EL (cell line): ENCODE measurements around the gene NCK2.

Source experiments
- DNase-seq: peaks from one replicate; pipeline ENCODE4 v3.0.0-alpha.2; 2016

Gene NCK2

GRCh38 chr2:105744909-105745853, at the start of gene NCK2:
TSS of gene NCK2 (plus strand) at chr2:105744912. CDS start at chr2:105855064, 110,152 bp downstream.
- DNase-seq, result peak; percentile 33

GRCh38 chr2:105697781-105698449, 46.8 kb upstream of the NCK2 start:
- DNase-seq, result no peak

GRCh38 chr2:105698820-105699219, 45.9 kb upstream of the NCK2 start:
- no peak for DNase-seq

- no peak for DNase-seq
Measured at GRCh38 chr2:105701042-105701441, 43.7 kb upstream of the NCK2 start.

GRCh38 chr2:105708697-105709096, 36.0 kb upstream of the NCK2 start:
- no peak for DNase-seq

GRCh38 chr2:105711394-105711793, 33.3 kb upstream of the NCK2 start:
- DNase-seq, result no peak

GRCh38 chr2:105712166-105712915, 32.4 kb upstream of the NCK2 start:
- peak; percentile 32 for DNase-seq

GRCh38 chr2:105712981-105713596, 31.6 kb upstream of the NCK2 start:
- DNase-seq, result peak; percentile 22

GRCh38 chr2:105714141-105714540, 30.6 kb upstream of the NCK2 start:
- DNase-seq, result no peak

- no peak for DNase-seq
Measured at GRCh38 chr2:105718846-105719481, 25.7 kb upstream of the NCK2 start.

GRCh38 chr2:105721991-105722511, 22.7 kb upstream of the NCK2 start:
- no peak for DNase-seq

- DNase-seq, result no peak
Measured at GRCh38 chr2:105722726-105723297, 21.9 kb upstream of the NCK2 start.

GRCh38 chr2:105723431-105723830, 21.3 kb upstream of the NCK2 start:
- no peak for DNase-seq

- DNase-seq, result no peak
Measured at GRCh38 chr2:105725388-105725787, 19.3 kb upstream of the NCK2 start.

- DNase-seq, result no peak
Measured at GRCh38 chr2:105730170-105730569, 14.5 kb upstream of the NCK2 start.

- DNase-seq, result no peak
Measured at GRCh38 chr2:105731511-105731910, 13.2 kb upstream of the NCK2 start.

- DNase-seq, result no peak
Measured at GRCh38 chr2:105732101-105732500, 12.6 kb upstream of the NCK2 start.

- no peak for DNase-seq
Measured at GRCh38 chr2:105732955-105733607, 11.6 kb upstream of the NCK2 start.

GRCh38 chr2:105733875-105734274, 10.8 kb upstream of the NCK2 start:
- DNase-seq, result no peak

- peak; percentile 66 for DNase-seq
Measured at GRCh38 chr2:105734762-105735538, 9.8 kb upstream of the NCK2 start.
